GM23338 (cell line): Measurements from ENCODE around the gene MT1B.

Experiments
- EZH2phosphoT487 ChIP-seq: fragments of 200-600 bp; sonication (generic); IDR thresholded peaks from one replicate; pipeline ENCODE4 v1.8.1; 2018; ENCODE audit warnings: antibody characterized with exemption; ENCODE audit not compliant: unreplicated experiment
- POLR2AphosphoS5 ChIP-seq: IDR thresholded peaks from 2 replicates; pipeline ENCODE4 v1.6.1; 2016; ENCODE audit warnings: antibody characterized with exemption, low read depth
- TF ChIP-seq, protein P1 (sequence below): IDR thresholded peaks from one replicate; pipeline ENCODE4 v1.6.1; 2018; ENCODE audit warnings: antibody characterized with exemption; ENCODE audit not compliant: unreplicated experiment
- TF ChIP-seq, protein P2 (sequence below), 2 experiments: fragments of 200-600 bp in 1 of 2; sonication (generic) in 1 of 2; conservative IDR thresholded peaks; 2 replicates each; pipeline versions ENCODE4 v1.5.1 to v1.6.1; 2016 to 2017; ENCODE audit warnings: antibody characterized with exemption in 2 of 2, low read depth in 2 of 2, mild to moderate bottlenecking in 2 of 2, moderate library complexity in 1 of 2

DNA sequence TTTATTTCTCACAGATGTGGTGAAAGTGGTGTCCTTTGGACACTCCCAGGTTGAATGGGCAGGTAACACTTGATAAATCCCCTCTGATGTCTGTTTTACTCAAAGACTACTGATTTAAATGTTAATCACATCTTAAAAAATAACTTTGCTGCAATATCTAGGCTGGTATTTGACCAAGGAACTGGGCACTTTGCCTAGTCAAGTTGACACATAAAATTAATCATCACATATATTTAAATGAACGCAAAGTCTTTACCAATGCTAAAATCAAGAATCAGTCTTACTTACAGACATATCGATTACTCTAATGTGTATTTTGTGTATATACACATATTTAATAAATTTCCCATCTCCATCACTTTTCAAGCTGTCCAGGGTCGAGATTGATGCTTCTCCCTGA lies 36.3 kb upstream of the MT1B start:
- TF ChIP-seq, protein P1, sequence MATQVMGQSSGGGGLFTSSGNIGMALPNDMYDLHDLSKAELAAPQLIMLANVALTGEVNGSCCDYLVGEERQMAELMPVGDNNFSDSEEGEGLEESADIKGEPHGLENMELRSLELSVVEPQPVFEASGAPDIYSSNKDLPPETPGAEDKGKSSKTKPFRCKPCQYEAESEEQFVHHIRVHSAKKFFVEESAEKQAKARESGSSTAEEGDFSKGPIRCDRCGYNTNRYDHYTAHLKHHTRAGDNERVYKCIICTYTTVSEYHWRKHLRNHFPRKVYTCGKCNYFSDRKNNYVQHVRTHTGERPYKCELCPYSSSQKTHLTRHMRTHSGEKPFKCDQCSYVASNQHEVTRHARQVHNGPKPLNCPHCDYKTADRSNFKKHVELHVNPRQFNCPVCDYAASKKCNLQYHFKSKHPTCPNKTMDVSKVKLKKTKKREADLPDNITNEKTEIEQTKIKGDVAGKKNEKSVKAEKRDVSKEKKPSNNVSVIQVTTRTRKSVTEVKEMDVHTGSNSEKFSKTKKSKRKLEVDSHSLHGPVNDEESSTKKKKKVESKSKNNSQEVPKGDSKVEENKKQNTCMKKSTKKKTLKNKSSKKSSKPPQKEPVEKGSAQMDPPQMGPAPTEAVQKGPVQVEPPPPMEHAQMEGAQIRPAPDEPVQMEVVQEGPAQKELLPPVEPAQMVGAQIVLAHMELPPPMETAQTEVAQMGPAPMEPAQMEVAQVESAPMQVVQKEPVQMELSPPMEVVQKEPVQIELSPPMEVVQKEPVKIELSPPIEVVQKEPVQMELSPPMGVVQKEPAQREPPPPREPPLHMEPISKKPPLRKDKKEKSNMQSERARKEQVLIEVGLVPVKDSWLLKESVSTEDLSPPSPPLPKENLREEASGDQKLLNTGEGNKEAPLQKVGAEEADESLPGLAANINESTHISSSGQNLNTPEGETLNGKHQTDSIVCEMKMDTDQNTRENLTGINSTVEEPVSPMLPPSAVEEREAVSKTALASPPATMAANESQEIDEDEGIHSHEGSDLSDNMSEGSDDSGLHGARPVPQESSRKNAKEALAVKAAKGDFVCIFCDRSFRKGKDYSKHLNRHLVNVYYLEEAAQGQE: no peak
- TF ChIP-seq, protein P2, sequence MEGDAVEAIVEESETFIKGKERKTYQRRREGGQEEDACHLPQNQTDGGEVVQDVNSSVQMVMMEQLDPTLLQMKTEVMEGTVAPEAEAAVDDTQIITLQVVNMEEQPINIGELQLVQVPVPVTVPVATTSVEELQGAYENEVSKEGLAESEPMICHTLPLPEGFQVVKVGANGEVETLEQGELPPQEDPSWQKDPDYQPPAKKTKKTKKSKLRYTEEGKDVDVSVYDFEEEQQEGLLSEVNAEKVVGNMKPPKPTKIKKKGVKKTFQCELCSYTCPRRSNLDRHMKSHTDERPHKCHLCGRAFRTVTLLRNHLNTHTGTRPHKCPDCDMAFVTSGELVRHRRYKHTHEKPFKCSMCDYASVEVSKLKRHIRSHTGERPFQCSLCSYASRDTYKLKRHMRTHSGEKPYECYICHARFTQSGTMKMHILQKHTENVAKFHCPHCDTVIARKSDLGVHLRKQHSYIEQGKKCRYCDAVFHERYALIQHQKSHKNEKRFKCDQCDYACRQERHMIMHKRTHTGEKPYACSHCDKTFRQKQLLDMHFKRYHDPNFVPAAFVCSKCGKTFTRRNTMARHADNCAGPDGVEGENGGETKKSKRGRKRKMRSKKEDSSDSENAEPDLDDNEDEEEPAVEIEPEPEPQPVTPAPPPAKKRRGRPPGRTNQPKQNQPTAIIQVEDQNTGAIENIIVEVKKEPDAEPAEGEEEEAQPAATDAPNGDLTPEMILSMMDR (conservative IDR thresholded peaks at IDR 0.05; ENCODE audit: low read depth in 2 of 2): no peak
- TF ChIP-seq EZH2phosphoT487 (no peak), POLR2AphosphoS5 (no peak)
